Fibroblast of villous mesenchyme (primary cell): ENCODE data around the gene STK32B. TPM values are rescaled to one million over a fixed set of nuclear protein-coding genes. Genes with fewer than 3 reads are reported as not detected.

Experiments used
- DNase-seq: peaks from one replicate; pipeline ENCODE4 v3.0.0-alpha.2; 2010; ENCODE audit warnings: low read depth
- H3K4me3 ChIP-seq: 2 replicates; pipeline ENCODE4 v1.5.1; 2011; ENCODE audit warnings: low read depth, mild to moderate bottlenecking, low read length
- CTCF ChIP-seq: IDR thresholded peaks from 2 replicates; pipeline ENCODE4 v1.5.1; 2012; ENCODE audit warnings: low read depth, mild to moderate bottlenecking, low read length; ENCODE audit not compliant: insufficient read depth
- total RNA-seq: library from RNA; depleted of rRNA; stranded (reverse); fragments of >200 nt; gene quantifications from 2 replicates; pipeline ENCODE4 v1.2.3, GENCODE V29; 2012

The STK32B gene
- total RNA-seq, 1 donor, result 2.6 TPM

- no peak for TF ChIP-seq CTCF
- no peak for DNase-seq
- H3K4me3 ChIP-seq, result no peak overlapping the region
These were observed 271.0 kb downstream of the STK32B start for GRCh38 chr4:5322321-5322720.

- no peak for DNase-seq
- TF ChIP-seq CTCF, result no peak
- H3K4me3 ChIP-seq, result no peak overlapping the region
These were observed 279.2 kb downstream of the STK32B start for GRCh38 chr4:5330339-5330989.

GRCh38 chr4:5337731-5338130 is 286.5 kb downstream of the STK32B start:
- no peak overlapping the region for H3K4me3 ChIP-seq
- TF ChIP-seq CTCF, result no peak
- no peak for DNase-seq

- TF ChIP-seq CTCF, result no peak
- no peak for DNase-seq
- no peak overlapping the region for H3K4me3 ChIP-seq
These were observed 287.3 kb downstream of the STK32B start for GRCh38 chr4:5338531-5338930.

- no peak for TF ChIP-seq CTCF
- no peak overlapping the region for H3K4me3 ChIP-seq
- no peak for DNase-seq
These were observed 289.7 kb downstream of the STK32B start for GRCh38 chr4:5340991-5341451.

GRCh38 chr4:5341526-5341925 is 290.2 kb downstream of the STK32B start:
- no peak for TF ChIP-seq CTCF
- no peak for DNase-seq
- no peak overlapping the region for H3K4me3 ChIP-seq

GRCh38 chr4:5355846-5356245 is 304.6 kb downstream of the STK32B start:
- DNase-seq, result no peak
- H3K4me3 ChIP-seq, result no peak overlapping the region
- no peak for TF ChIP-seq CTCF
